ENCODE results near the gene DBF4B.

GRCh38 chr17:44787271-44787940, 78.9 kb downstream of the DBF4B start:
- no peak for TF ChIP-seq EZH2 (IDR thresholded peaks at IDR 0.05; ENCODE audit: low read length, missing control alignments)
- TF ChIP-seq, protein P1, sequence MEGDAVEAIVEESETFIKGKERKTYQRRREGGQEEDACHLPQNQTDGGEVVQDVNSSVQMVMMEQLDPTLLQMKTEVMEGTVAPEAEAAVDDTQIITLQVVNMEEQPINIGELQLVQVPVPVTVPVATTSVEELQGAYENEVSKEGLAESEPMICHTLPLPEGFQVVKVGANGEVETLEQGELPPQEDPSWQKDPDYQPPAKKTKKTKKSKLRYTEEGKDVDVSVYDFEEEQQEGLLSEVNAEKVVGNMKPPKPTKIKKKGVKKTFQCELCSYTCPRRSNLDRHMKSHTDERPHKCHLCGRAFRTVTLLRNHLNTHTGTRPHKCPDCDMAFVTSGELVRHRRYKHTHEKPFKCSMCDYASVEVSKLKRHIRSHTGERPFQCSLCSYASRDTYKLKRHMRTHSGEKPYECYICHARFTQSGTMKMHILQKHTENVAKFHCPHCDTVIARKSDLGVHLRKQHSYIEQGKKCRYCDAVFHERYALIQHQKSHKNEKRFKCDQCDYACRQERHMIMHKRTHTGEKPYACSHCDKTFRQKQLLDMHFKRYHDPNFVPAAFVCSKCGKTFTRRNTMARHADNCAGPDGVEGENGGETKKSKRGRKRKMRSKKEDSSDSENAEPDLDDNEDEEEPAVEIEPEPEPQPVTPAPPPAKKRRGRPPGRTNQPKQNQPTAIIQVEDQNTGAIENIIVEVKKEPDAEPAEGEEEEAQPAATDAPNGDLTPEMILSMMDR (conservative IDR thresholded peaks at IDR 0.05 in 1 of 2, IDR thresholded peaks at IDR 0.05 in 1 of 2; ENCODE audit: low read depth in 1 of 2, low read length in 2 of 2) = no peak

All from fibroblast of lung (primary cell).